Measurements from ENCODE around the gene ZNF160.
A peak's percentile ranks its signal among the peaks of the same experiment; 100 is the strongest.
"Not testable (repeated sequence)": the region's sequence is repeated elsewhere in the genome, so short reads cannot be mapped to it uniquely, and the experiment has no call there.

The ZNF160 gene

DNA sequence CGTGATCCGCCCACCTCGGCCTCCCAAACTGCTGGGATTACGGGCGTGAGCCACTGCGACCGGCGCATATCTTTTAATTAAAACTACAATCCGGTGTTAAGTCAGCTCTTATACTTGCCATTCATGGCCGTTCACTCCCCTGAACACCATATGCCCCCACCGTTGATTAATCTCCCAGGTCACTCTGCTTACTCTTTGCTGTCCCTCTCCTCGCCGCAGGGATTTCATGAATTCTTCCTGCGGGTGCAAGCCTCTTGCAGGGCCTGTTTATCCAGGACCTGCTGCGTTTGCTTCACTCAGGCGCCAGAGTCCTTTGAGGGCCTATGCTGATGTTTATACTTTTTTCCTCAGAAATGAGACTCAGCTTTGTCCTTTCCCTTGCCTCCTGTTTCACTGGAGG is 57.7 kb downstream of the ZNF160 start:
- TF ChIP-seq, protein P1, sequence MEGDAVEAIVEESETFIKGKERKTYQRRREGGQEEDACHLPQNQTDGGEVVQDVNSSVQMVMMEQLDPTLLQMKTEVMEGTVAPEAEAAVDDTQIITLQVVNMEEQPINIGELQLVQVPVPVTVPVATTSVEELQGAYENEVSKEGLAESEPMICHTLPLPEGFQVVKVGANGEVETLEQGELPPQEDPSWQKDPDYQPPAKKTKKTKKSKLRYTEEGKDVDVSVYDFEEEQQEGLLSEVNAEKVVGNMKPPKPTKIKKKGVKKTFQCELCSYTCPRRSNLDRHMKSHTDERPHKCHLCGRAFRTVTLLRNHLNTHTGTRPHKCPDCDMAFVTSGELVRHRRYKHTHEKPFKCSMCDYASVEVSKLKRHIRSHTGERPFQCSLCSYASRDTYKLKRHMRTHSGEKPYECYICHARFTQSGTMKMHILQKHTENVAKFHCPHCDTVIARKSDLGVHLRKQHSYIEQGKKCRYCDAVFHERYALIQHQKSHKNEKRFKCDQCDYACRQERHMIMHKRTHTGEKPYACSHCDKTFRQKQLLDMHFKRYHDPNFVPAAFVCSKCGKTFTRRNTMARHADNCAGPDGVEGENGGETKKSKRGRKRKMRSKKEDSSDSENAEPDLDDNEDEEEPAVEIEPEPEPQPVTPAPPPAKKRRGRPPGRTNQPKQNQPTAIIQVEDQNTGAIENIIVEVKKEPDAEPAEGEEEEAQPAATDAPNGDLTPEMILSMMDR (IDR thresholded peaks at IDR 0.05; ENCODE audit: insufficient read depth, low read depth, low read length, missing control alignments): no peak
- no peak overlapping the region for H3K4me3 ChIP-seq (ENCODE audit: low read length)
- no peak for DNase-seq (ENCODE audit: low read depth)

DNA sequence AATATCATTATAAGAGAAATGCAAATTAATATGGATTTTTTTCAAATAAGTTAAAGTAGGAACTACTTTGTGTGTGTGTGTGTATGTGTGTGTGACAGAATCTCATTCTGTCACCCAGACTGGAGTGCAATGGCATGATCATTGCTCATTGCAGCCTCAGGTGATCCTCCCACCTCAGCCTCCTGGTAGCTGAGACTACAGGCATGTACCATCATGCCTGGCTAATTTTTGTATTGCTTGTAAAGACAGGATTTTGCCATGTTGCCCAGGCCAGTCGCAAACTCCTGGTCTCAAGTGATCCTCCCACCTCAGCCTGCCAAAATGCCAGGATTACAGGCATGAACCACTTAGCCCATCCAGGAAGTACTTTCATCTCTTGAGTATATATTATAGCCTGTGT is 61.9 kb downstream of the ZNF160 start:
- TF ChIP-seq, protein P1 (IDR thresholded peaks at IDR 0.05; ENCODE audit: insufficient read depth, low read depth, low read length, missing control alignments): no peak
- peak; percentile 51 for DNase-seq (ENCODE audit: low read depth)

DNA sequence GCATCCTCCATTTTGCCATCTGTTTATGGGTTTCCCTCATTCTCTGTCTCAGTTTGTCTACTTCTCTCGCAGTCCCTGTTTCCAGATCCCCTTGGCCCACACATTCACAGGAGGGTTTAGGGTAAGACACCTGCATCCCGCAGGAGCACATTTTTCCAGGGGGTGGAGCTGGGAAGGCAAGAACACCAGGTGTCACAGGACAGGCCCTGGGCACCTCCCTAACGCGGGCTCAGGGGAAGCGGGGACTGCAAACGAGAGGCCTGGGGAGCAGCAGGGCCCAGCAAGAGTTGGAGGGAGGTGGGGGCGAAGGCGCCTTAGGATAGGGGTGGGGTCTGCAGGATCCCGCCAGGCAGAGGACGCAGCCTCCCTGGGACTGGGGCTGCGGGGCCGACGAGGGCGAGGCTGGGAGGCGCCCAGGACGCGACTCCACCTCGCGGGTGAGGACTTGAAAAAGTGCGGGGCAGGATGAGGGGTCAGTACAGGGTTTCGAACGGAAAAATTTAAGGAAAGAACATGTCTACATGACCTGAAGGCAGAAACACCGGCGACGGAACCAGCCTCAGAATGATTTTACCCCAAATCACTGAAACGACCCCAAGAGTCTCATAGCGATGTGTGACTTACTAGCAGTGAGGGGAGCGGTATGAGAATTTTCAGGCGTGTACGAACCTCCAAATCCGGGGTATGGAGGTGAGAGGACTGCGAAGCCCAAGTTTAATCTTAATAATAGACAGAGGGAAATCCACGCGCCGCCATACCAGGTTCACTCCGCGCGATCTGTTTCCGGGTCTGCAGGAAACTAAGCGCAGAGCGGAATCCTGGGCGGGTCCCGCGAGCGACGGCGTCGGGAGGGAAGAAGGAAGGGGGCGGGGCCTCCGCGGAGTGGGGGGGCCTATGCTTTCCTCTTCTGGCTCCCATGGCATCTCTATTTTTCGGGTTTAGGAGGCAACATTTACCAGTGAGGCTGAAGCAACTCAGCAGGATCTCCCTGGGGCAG is 65.8 kb downstream of the ZNF160 start:
- TF ChIP-seq, protein P1 (IDR thresholded peaks at IDR 0.05; ENCODE audit: insufficient read depth, low read depth, low read length, missing control alignments): no peak
- peak overlapping the region; percentile 67 for H3K4me3 ChIP-seq (ENCODE audit: low read length)
- DNase-seq (ENCODE audit: low read depth): peak; percentile 73

More for the DNA sequence above, 61.9 kb downstream of the ZNF160 start:
- H3K4me3 ChIP-seq (ENCODE audit: low read length): no peak overlapping the region

DNA sequence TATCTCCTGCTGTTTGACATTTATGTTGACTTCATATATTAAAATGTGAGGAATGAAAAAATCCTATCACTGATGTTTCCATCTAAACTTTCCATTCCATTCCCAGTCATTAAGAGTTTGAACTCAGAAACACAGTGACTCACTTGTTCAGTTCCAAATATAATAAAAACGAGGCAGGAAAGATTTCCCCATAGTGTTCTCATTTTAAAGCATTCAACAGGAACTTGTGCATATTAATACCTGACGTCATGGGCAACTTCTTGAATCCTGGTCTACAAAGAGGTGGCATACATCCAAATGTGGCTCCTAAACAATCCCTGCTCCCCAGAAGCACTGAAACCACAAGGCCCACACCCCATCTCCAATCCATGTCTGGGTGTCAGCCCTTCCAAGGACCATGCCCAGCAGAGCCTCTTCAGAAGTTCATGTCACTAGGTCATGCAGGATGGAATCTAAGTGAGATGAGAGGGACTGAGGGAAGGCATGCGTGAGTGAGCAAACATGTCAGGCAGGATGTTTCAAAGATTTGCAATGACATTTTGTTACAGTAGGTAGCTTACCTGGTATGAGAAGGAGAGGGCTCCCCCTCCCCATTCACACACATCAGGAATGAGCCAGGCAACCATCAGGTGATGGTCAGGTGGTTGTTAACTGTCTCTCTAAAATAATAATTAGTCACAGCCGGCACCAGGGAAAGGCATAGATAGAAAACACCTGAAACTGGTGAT is 68.1 kb downstream of the ZNF160 start:
- TF ChIP-seq, protein P1 (IDR thresholded peaks at IDR 0.05; ENCODE audit: insufficient read depth, low read depth, low read length, missing control alignments): no peak
- H3K4me3 ChIP-seq (ENCODE audit: low read length): no peak overlapping the region

DNA sequence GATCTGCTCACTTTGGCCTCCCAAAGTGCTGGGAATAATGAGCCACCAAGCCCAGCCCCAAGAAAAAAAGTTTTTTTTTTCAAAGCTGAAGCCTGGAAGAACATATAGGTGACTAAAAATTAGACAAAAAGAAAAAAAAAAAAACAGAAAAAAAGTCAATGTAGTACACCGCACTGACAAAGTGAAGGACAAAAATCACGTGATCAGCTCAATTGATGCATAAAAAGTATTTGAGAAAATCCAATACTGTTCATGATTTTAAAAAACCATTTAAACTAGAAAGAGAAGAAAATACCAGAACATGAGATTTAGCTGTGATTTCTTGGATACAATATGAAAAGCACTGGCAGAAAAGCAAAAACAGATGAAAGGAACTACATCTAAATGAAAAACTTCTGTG is 69.2 kb downstream of the ZNF160 start:
- TF ChIP-seq, protein P1 (IDR thresholded peaks at IDR 0.05; ENCODE audit: insufficient read depth, low read depth, low read length, missing control alignments): no peak
- H3K4me3 ChIP-seq (ENCODE audit: low read length): no peak overlapping the region
- DNase-seq (ENCODE audit: low read depth): no peak

More for the DNA sequence above, 68.1 kb downstream of the ZNF160 start:
- DNase-seq (ENCODE audit: low read depth): peak; percentile 29

DNA sequence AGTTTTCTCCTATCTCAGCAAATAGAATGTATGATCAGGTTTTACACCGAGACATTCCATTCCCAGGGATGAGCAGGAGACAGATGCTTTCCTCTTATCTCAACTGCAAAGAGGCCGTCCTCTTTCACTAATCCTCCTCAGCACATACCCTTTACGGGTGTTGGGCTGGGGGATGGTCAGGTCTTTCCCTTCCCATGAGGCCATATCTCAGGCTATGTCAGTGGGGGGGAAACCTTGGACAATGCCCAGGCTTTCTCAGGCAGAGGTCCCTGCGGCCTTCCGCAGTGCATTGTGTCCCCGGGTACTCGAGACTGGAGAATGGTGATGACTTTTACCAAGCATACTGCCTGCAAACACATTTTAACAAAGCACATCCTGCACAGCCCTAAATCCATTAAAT is 74.9 kb downstream of the ZNF160 start:
- not testable (repeated sequence) for DNase-seq (ENCODE audit: low read depth); H3K4me3 ChIP-seq (ENCODE audit: low read length)

DNA sequence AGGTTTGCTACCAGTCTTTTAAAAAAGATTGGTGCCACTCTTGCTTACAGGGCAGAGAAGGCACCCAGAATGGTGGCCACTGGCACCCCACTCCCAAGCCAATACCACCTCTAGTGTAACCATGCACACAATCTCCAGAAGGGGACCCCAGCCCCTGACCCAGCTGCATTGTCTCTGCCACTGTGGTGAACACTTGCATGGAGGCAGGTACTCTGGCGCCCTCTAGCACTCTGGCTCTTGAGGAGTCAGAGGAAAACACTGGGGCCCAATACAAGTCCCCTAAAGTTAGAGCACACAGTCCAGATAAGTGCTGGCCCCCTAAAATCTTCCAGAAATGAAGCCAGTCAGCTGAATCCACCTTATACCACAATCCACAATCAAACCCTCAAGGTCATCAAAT is 83.5 kb downstream of the ZNF160 start:
- H3K4me3 ChIP-seq (ENCODE audit: low read length): no peak overlapping the region
- peak; percentile 38 for DNase-seq (ENCODE audit: low read depth)
- TF ChIP-seq, protein P1 (IDR thresholded peaks at IDR 0.05; ENCODE audit: insufficient read depth, low read depth, low read length, missing control alignments): no peak
